Measurements from ENCODE around the gene KCNK4.

The KCNK4 gene

DNA sequence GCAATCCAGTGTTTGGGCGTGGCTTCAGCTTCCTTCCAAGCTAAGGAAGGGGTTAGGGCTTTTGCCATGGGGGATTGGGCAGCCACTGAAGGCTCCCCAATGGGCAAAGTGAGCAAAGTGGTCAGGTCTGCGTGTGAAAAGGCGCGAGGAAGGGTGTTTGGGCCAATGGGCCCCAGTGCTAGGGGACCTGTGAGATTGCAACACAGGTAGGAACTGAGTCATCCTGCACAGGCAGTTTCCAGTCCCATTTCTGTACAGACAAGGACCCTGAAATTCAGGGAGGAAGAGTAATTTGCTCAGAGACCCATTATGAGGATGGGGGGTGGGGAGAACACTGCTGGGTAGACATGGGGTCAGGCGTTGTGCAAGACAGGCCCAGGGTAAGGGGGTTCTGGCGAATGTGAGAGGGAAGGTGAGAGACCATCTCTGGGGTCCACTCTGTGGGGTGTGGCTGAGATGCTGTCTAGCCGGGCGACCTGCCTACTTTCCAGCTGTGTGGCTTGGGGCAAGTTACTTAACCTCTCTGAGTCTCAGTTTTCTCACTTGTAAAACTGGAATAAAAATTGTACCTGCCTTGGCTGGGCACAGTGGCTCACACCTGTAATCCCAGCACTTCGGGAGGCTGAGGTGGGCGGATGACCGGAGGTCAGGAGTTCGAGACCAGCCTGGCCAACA lies 56.2 kb downstream of the KCNK4 start:
- no peak for DNase-seq (ENCODE audit: low read depth in 2 of 2)

GRCh38 chr11:64348383-64349024 lies 57.4 kb downstream of the KCNK4 start:
- DNase-seq (ENCODE audit: low read depth in 2 of 2): no peak

DNA sequence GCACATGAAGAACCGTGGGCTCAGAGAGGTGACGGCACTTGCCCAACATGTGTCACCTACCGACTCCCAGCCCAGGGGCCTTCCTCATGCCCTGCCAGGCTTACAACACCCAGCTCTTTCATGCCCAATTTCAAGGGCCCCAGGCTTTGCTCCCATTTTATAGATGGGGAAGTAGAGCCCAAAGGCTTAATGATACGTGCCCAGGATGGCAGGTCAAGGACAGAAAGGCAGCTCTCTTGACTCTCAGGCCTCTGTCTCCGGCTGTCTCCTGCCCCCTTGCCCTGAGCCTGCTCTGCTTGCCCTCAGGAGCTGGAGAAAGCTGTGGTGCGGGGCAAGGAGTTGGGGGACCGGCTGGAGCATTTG lies 57.9 kb downstream of the KCNK4 start:
- DNase-seq (ENCODE audit: low read depth in 2 of 2): no peak

DNA sequence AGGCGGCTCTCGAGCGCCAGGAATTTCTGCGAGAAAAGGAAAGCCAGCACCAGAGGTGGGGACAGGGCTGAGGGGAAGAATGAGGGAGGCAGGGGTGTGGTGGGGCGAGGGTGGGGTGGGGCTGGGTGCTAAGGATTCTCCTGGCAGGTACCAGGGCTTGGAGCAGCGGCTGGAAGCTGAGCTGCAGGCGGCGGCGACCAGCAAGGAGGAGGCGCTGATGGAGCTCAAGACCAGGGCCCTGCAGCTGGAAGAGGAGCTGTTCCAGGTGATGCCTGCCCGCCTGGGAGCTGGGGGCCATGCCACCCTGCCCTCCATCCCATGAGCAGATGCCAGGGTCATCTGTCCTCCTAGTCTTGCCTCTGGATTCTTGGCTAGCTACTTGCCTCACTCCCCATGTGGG lies 58.3 kb downstream of the KCNK4 start:
- DNase-seq (ENCODE audit: low read depth in 2 of 2): no peak

Measured in stimulated activated CD8-positive, alpha-beta memory T cell treated with anti-CD3 and anti-CD28 coated beads, Interleukin-2, amount 100 ng/mL, for 1 hour (primary cell).